H1 (cell line): ENCODE data around the gene ARL6IP4. TPM values are rescaled to one million over a fixed set of nuclear protein-coding genes. Genes with fewer than 3 reads are reported as not detected.

ENCODE experiments used
- CTCF ChIA-PET: fragments of 300-600 bp; sonication (Branson Sonifier 250); formaldehyde crosslinking; loops from one replicate; lab custom pipeline; 2021; ENCODE audit not compliant: partially characterized antibody; lab: Charles Lee
- POLR2A ChIA-PET: fragments of 300-600 bp; sonication (Branson Sonifier 250); formaldehyde crosslinking; loops from one replicate; lab custom pipeline; 2021; ENCODE audit warnings: inconsistent platforms; ENCODE audit not compliant: partially characterized antibody; lab: Charles Lee
- DNase-seq, 2 experiments: peaks; one replicate each; pipeline versions ENCODE4 v3.0.0 to v3.0.0-alpha.2; 2010 to 2022; ENCODE audit warnings: low spot score in 2 of 2, low read depth in 1 of 2, mixed read lengths in 1 of 2
- FAIRE-seq: peaks from 2 replicates; lab custom pipeline; 2011; peaks lifted over from hg19 to GRCh38; lab: Jason Lieb, UNC
- H2AFZ ChIP-seq: 2 replicates; pipeline ENCODE4 v1.8.1; 2012; ENCODE audit warnings: low read length, inconsistent platforms
- H2AK5ac ChIP-seq: 2 replicates; pipeline ENCODE4 v1.6.1; 2013; ENCODE audit warnings: low read depth, low read length
- H2BK120ac ChIP-seq: replicated peaks from 2 replicates; pipeline ENCODE3; 2013; ENCODE audit warnings: low read depth, low read length, inconsistent platforms
- H2BK12ac ChIP-seq: 2 replicates; pipeline ENCODE4 v1.6.1; 2013; ENCODE audit warnings: low read depth, low read length
- H2BK15ac ChIP-seq: 2 replicates; pipeline ENCODE4 v1.6.1; 2013; ENCODE audit warnings: low read length
- H2BK20ac ChIP-seq: 2 replicates; pipeline ENCODE4 v1.6.1; 2013; ENCODE audit warnings: low read length
- H2BK5ac ChIP-seq: 2 replicates; pipeline ENCODE4 v1.6.1; 2013; ENCODE audit warnings: low read depth, low read length
- H3K14ac ChIP-seq: 2 replicates; pipeline ENCODE4 v1.6.1; 2013; ENCODE audit warnings: inconsistent platforms; ENCODE audit not compliant: insufficient read length
- H3K18ac ChIP-seq: 2 replicates; pipeline ENCODE4 v1.6.1; 2013; ENCODE audit warnings: low read length; ENCODE audit errors: extremely low read depth
- H3K23ac ChIP-seq: 2 replicates; pipeline ENCODE4 v1.6.1; 2013; ENCODE audit warnings: inconsistent platforms; ENCODE audit not compliant: insufficient read length
- H3K23me2 ChIP-seq: 2 replicates; pipeline ENCODE4 v1.6.1; 2013; ENCODE audit warnings: low read depth, low read length
- H3K27ac ChIP-seq: 2 replicates; pipeline ENCODE4 v1.6.1; 2011; ENCODE audit warnings: low read depth, low read length, inconsistent platforms
- H3K27me3 ChIP-seq, 4 experiments: replicated peaks in 1 of 4; 1 replicate in 1 of 4; 2 replicates in 3 of 4; pipeline versions ENCODE4 v1.6.1 to v1.8.1; 2011 to 2013; ENCODE audit warnings: low read length in 3 of 4, mild to moderate bottlenecking in 3 of 4, inconsistent platforms in 2 of 4, mixed read lengths in 2 of 4, moderate library complexity in 1 of 4; ENCODE audit not compliant: control insufficient read depth in 3 of 4, insufficient read depth in 3 of 4; ENCODE audit errors: extremely low read depth in 1 of 4
- H3K36me3 ChIP-seq, 4 experiments: 2 replicates each; pipeline versions ENCODE4 v1.6.1 to v1.8.1; 2011 to 2013; ENCODE audit warnings: mild to moderate bottlenecking in 4 of 4, low read length in 3 of 4, moderate library complexity in 2 of 4, control low read depth in 1 of 4, inconsistent platforms in 1 of 4; ENCODE audit not compliant: insufficient read depth in 4 of 4, control insufficient read depth in 2 of 4
- H3K4ac ChIP-seq: replicated peaks from 2 replicates; pipeline ENCODE3; 2013; ENCODE audit warnings: low read length, low read depth, mixed read lengths, inconsistent platforms; ENCODE audit not compliant: insufficient read length
- H3K4me1 ChIP-seq, 4 experiments: replicated peaks in 1 of 4; 1 replicate in 1 of 4; 2 replicates in 3 of 4; pipeline versions ENCODE4 v1.6.1 to v1.8.1; 2011 to 2013; ENCODE audit warnings: low read length in 3 of 4, inconsistent platforms in 2 of 4, mixed read lengths in 1 of 4; ENCODE audit not compliant: insufficient read depth in 4 of 4, control insufficient read depth in 3 of 4
- H3K4me2 ChIP-seq, 2 experiments: 2 replicates each; pipeline versions ENCODE4 v1.6.1 to v1.8.1; 2011 to 2013; ENCODE audit warnings: low read depth in 2 of 2, low read length in 2 of 2, control low read depth in 1 of 2, inconsistent platforms in 1 of 2, mild to moderate bottlenecking in 1 of 2; ENCODE audit not compliant: insufficient read depth in 1 of 2
- H3K4me3 ChIP-seq, 4 experiments: fragments of 200-600, 300-600 bp in 1 of 4; sonication (generic), shearing (Covaris generic), sonication (Bioruptor Twin) in 1 of 4; 2 replicates each; pipeline versions ENCODE4 v1.5.1 to v1.8.1; 2011 to 2016; ENCODE audit warnings: low read length in 4 of 4, low read depth in 3 of 4, control low read depth in 2 of 4, inconsistent platforms in 2 of 4, mild to moderate bottlenecking in 2 of 4, mixed read lengths in 1 of 4, moderate library complexity in 1 of 4; ENCODE audit not compliant: insufficient read depth in 2 of 4; ENCODE audit errors: extremely low read depth in 1 of 4
- H3K56ac ChIP-seq: replicated peaks from 2 replicates; pipeline ENCODE3; 2013; ENCODE audit warnings: low read depth, mild to moderate bottlenecking, mixed read lengths, low read length, inconsistent platforms; ENCODE audit not compliant: insufficient read length
- H3K79me1 ChIP-seq: 2 replicates; pipeline ENCODE4 v1.6.1; 2013; ENCODE audit warnings: low read depth, low read length, control low read depth
- H3K79me2 ChIP-seq, 2 experiments: 2 replicates each; pipeline versions ENCODE4 v1.6.1 to v1.8.1; 2012 to 2013; ENCODE audit warnings: low read length in 2 of 2, mild to moderate bottlenecking in 2 of 2, inconsistent platforms in 1 of 2; ENCODE audit not compliant: insufficient read depth in 2 of 2, control insufficient read depth in 1 of 2
- H3K9ac ChIP-seq, 4 experiments: replicated peaks in 1 of 4; 1 replicate in 1 of 4; 2 replicates in 3 of 4; pipeline versions ENCODE4 v1.6.1 to v1.8.1; 2011 to 2013; ENCODE audit warnings: low read depth in 3 of 4, low read length in 3 of 4, control low read depth in 2 of 4, mild to moderate bottlenecking in 2 of 4, moderate library complexity in 2 of 4, inconsistent platforms in 1 of 4; ENCODE audit errors: extremely low read depth in 1 of 4
- H3K9me3 ChIP-seq, 2 experiments: 2 replicates each; pipeline versions ENCODE4 v1.6.1 to v1.8.1; 2012 to 2013; ENCODE audit warnings: mild to moderate bottlenecking in 2 of 2, moderate library complexity in 2 of 2, control low read depth in 1 of 2, inconsistent platforms in 1 of 2, low read depth in 1 of 2, low read length in 1 of 2, mixed read lengths in 1 of 2; ENCODE audit not compliant: insufficient read depth in 2 of 2
- H4K20me1 ChIP-seq, 2 experiments: replicated peaks in 1 of 2; 2 replicates each; pipeline versions ENCODE3 to v1.8.1; 2011 to 2013; ENCODE audit warnings: inconsistent platforms in 2 of 2, low read length in 2 of 2, mild to moderate bottlenecking in 1 of 2; ENCODE audit not compliant: insufficient read depth in 2 of 2, control insufficient read depth in 1 of 2
- H4K5ac ChIP-seq: 2 replicates; pipeline ENCODE4 v1.6.1; 2013; ENCODE audit warnings: low read length, low read depth, mixed read lengths, inconsistent platforms; ENCODE audit not compliant: insufficient read length
- H4K8ac ChIP-seq: 2 replicates; pipeline ENCODE4 v1.8.0; 2013; ENCODE audit warnings: mild to moderate bottlenecking, moderate library complexity, low read length, inconsistent platforms; ENCODE audit not compliant: insufficient read depth; ENCODE audit errors: extremely low read depth
- H4K91ac ChIP-seq: replicated peaks from 2 replicates; pipeline ENCODE3; 2013; ENCODE audit warnings: low read length, mixed read lengths, inconsistent platforms; ENCODE audit not compliant: insufficient read length
- ATF3 ChIP-seq: IDR thresholded peaks from 2 replicates; pipeline ENCODE4 v1.6.1; 2011; ENCODE audit warnings: low read depth, mild to moderate bottlenecking, low read length; ENCODE audit not compliant: insufficient read depth
- MAFK ChIP-seq: IDR thresholded peaks from 2 replicates; pipeline ENCODE4 v1.6.1; 2012; ENCODE audit warnings: low read depth, mild to moderate bottlenecking, improper control_type of control experiment, low read length
- WGBS, 2 experiments: shearing (Covaris generic) in 1 of 2; methylation state at CpG; one replicate each; pipeline versions ENCODE4 v1.1.6 to v1.1.7; 2013 to 2015; ENCODE audit warnings: low lambda C conversion rate in 2 of 2, mixed read lengths in 2 of 2, inconsistent platforms in 1 of 2, low coverage in 1 of 2, missing lambda C conversion rate in 1 of 2; ENCODE audit not compliant: insufficient replicate concordance in 2 of 2, insufficient coverage in 1 of 2, insufficient read length in 1 of 2; ENCODE audit errors: extremely low coverage in 1 of 2, missing lambda C conversion rate in 1 of 2; 5-methylcytosine and 5-hydroxymethylcytosine counted together
- polyA plus RNA-seq, 7 experiments: library from polyadenylated mRNA; depleted of rRNA in 3 of 7; stranded (reverse) in 5 of 7; unstranded in 2 of 7; fragments of >200 nt in 5 of 7; fragments of 200-250 nt in 2 of 7; gene quantifications; 1 replicate in 5 of 7; 2 replicates in 1 of 7; 4 replicates in 1 of 7; pipeline versions ENCODE4 v1.2.1 to v1.2.3, GENCODE V29; 2011 to 2013; ENCODE audit warnings: missing spikeins in 2 of 7, mixed read lengths in 2 of 7
- total RNA-seq: library from RNA; stranded (reverse); fragmentation: NEBNext Ultra II Directional; extraction: Animal tissue kit (Norgen Biotek cat#: 25700); gene quantifications from 2 replicates; pipeline ENCODE4 v1.2.1, GENCODE V29; 2021

The ARL6IP4 gene
- total and polyA plus RNA-seq, 2 of the 8 experiments (the other 6 are each of a cell fraction or from before 2014, with no cell fraction given) = 76.4 to 109 TPM

- no peak overlapping the region for H2BK20ac ChIP-seq
- H3K4ac ChIP-seq = no peak overlapping the region
- no peaks in the 10 kb centered on the region for H3K9me3 ChIP-seq
- H4K91ac ChIP-seq = no peak overlapping the region
- no peaks in the 10 kb centered on the region for H3K27me3 ChIP-seq
- H4K5ac ChIP-seq = no peak overlapping the region
- no peak overlapping the region for H3K14ac ChIP-seq
- ChIA-PET CTCF (interaction anchor here (0.6 to 1.8 kb wide), 7 partner anchors 17 to 224 kb away, joined by 3 to 6 read pairs (median 3); no protein-coding TSS in a partner anchor), POLR2A (interaction anchor here (0.9 to 3.3 kb wide), 8 partner anchors 8 to 34 kb away, joined by 3 to 15 read pairs (median 3); partner anchors contain the start of genes ABCB9 and OGFOD2)
- DNase-seq (no peak), FAIRE-seq (no peak)
- no peak overlapping the region for H3K9ac ChIP-seq
- peaks cover 0 to 2% of the 10 kb centered on the region in 2 experiments; a peak in 1 of 4 replicates for H3K79me2 ChIP-seq
- H4K20me1 ChIP-seq = peaks cover 0 to 7% of the 10 kb centered on the region in 2 experiments
- H3K27ac ChIP-seq = no peak overlapping the region
- peaks cover 3% of the 10 kb centered on the region; the same call in 1 of the 2 replicates for H3K79me1 ChIP-seq
- H3K4me1 ChIP-seq = peaks cover 0 to 14% (median 8%) of the 10 kb centered on the region in 4 experiments; a peak in 6 of 7 replicates
- no peak overlapping the region; a peak in 1 of 4 replicates for H3K4me2 ChIP-seq
- no peak overlapping the region for H2AK5ac ChIP-seq
- H3K4me3 ChIP-seq = no peak overlapping the region
- no peak overlapping the region for H2BK120ac ChIP-seq
- WGBS, 2 experiments = 89% methylated on average over 9 of the region's 9 CpGs; no CpG with 5 or more reads in 1 of the 2 experiments
- H2BK15ac ChIP-seq = no peak overlapping the region
- H3K23ac ChIP-seq = no peak overlapping the region
- H2BK5ac ChIP-seq = no peak overlapping the region
- H3K23me2 ChIP-seq = peaks cover 16% of the 10 kb centered on the region; the same call in 1 of the 2 replicates
- no peak overlapping the region for H3K56ac ChIP-seq
- no peak overlapping the region for H2AFZ ChIP-seq
- H3K18ac ChIP-seq = no peak overlapping the region
- H2BK12ac ChIP-seq = no peak overlapping the region
- peak overlapping the region; percentile 63; the same call in 1 of the 2 replicates for H4K8ac ChIP-seq
- peaks cover 0 to 6% (median 1%) of the 10 kb centered on the region in 4 experiments; a peak in 2 of 8 replicates for H3K36me3 ChIP-seq
- TF ChIP-seq ATF3 = no peak
- no peak for TF ChIP-seq MAFK
Measured at GRCh38 chr12:122983789-122984515, 3.5 kb downstream of the ARL6IP4 start.
